ENCODE results near the gene PLAC8L1.

GRCh38 chr5:146112476-146112875, 7.1 kb upstream of the PLAC8L1 start:
- TF ChIP-seq CTCF (IDR thresholded peaks at IDR 0.05; ENCODE audit: control extremely low read depth in 1 of 3, insufficient read depth in 1 of 3, low read depth in 1 of 3, low read length in 3 of 3) (no peak), HDAC2 (IDR thresholded peaks at IDR 0.05; ENCODE audit: borderline replicate concordance in 1 of 2, low read depth in 2 of 2, low read length in 2 of 2) (no peak), BRCA1 (IDR thresholded peaks at IDR 0.05; ENCODE audit: low read depth, low read length) (no peak), EZH2 (IDR thresholded peaks at IDR 0.05; ENCODE audit: low read depth, low read length, severe bottlenecking) (no peak), JUND (IDR thresholded peaks at IDR 0.05; ENCODE audit: low read length) (no peak), KDM5A (IDR thresholded peaks at IDR 0.05; ENCODE audit: low read length) (no peak), SUZ12 (IDR thresholded peaks at IDR 0.05; ENCODE audit: low read length) (no peak), CEBPB (IDR thresholded peaks at IDR 0.05; ENCODE audit: low read depth, low read length) (no peak), USF2 (IDR thresholded peaks at IDR 0.05; ENCODE audit: low read length) (no peak)

Data from H1 (cell line).